B cell (primary cell): ENCODE measurements around the gene SEPHS2. TPM values are rescaled to one million over a fixed set of nuclear protein-coding genes. Genes with fewer than 3 reads are reported as not detected.

Source experiments
- ATAC-seq: fragments of 200-7000 bp; cut with Tn5 transposase; one replicate; pipeline ENCODE4 v1.10.0; 2021; ENCODE audit warnings: low read depth, mild to moderate bottlenecking, moderate number of reproducible peaks, moderate library complexity
- CTCF ChIA-PET: fragments of 350-600 bp; sonication (Branson Sonifier 250); formaldehyde crosslinking; loops from one replicate; lab custom pipeline; 2021; ENCODE audit warnings: antibody characterized with exemption, inconsistent platforms; lab: Charles Lee
- POLR2A ChIA-PET: fragments of 350-600 bp; sonication (Branson Sonifier 250); formaldehyde crosslinking; loops from one replicate; lab custom pipeline; 2021; ENCODE audit warnings: antibody characterized with exemption; lab: Charles Lee
- DNase-seq: peaks from one replicate; pipeline ENCODE4 v3.0.0; 2013
- H2AFZ ChIP-seq: 2 replicates; pipeline ENCODE4 v1.6.1; 2012; ENCODE audit warnings: mild to moderate bottlenecking, low read depth, low read length; ENCODE audit not compliant: insufficient read depth, poor library complexity, severe bottlenecking
- H3K27ac ChIP-seq, 2 donors: 1 replicate in 1 of 2; 2 replicates in 1 of 2; pipeline ENCODE4 v1.5.1; 2012 to 2013; ENCODE audit warnings: low read length in 2 of 2, mild to moderate bottlenecking in 2 of 2, moderate library complexity in 1 of 2
- H3K27me3 ChIP-seq, 4 experiments: fragments of 200-600 bp in 1 of 4; sonication (generic) in 1 of 4; replicated peaks in 1 of 4; 1 replicate in 2 of 4; 2 replicates in 2 of 4; pipeline versions ENCODE4 v1.6.1 to v1.7.0; 2013 to 2016; ENCODE audit warnings: low read length in 3 of 4, mild to moderate bottlenecking in 2 of 4, mixed read lengths in 1 of 4, moderate library complexity in 1 of 4; ENCODE audit not compliant: insufficient read depth in 4 of 4, control insufficient read depth in 3 of 4; ENCODE audit errors: control extremely low read depth in 1 of 4
- H3K36me3 ChIP-seq, 2 experiments: replicated peaks in 1 of 2; 1 replicate in 1 of 2; 2 replicates in 1 of 2; pipeline versions ENCODE4 v1.6.1 to v1.7.1; 2013; ENCODE audit warnings: low read length in 1 of 2; ENCODE audit not compliant: insufficient read depth in 2 of 2, control insufficient read depth in 1 of 2; ENCODE audit errors: control extremely low read depth in 1 of 2, extremely low read depth in 1 of 2
- H3K4me1 ChIP-seq, 2 donors: fragments of 200-600 bp in 1 of 2; sonication (generic) in 1 of 2; 1 replicate in 1 of 2; 2 replicates in 1 of 2; pipeline versions ENCODE4 v1.5.1 to v1.6.1; 2013 to 2017; ENCODE audit warnings: low read length in 2 of 2; ENCODE audit not compliant: control insufficient read depth in 2 of 2, insufficient read depth in 2 of 2
- H3K4me2 ChIP-seq: replicated peaks from 2 replicates; pipeline ENCODE3; 2012; ENCODE audit warnings: mild to moderate bottlenecking, low read depth, low read length; ENCODE audit not compliant: poor library complexity, severe bottlenecking
- H3K4me3 ChIP-seq, 5 experiments: fragments of 200-600 bp in 1 of 5; sonication (generic) in 1 of 5; 1 replicate in 3 of 5; 2 replicates in 2 of 5; pipeline versions ENCODE4 v1.5.1 to v1.7.0; 2011 to 2016; ENCODE audit warnings: low read length in 4 of 5, mild to moderate bottlenecking in 4 of 5, low read depth in 2 of 5, control low read depth in 1 of 5, moderate library complexity in 1 of 5; ENCODE audit not compliant: insufficient read depth in 1 of 5; ENCODE audit errors: control extremely low read depth in 1 of 5, extremely low read depth in 1 of 5
- H3K79me2 ChIP-seq: fragments of 200-600 bp; sonication (generic); one replicate; pipeline ENCODE4 v1.6.0; 2016; ENCODE audit warnings: low read length; ENCODE audit not compliant: control insufficient read depth, insufficient read depth
- H3K9ac ChIP-seq: fragments of 200-600 bp; sonication (generic); 2 replicates; pipeline ENCODE4 v1.6.1; 2017; ENCODE audit warnings: mild to moderate bottlenecking, low read length, moderate library complexity
- H3K9me3 ChIP-seq, 3 donors: one replicate each; pipeline versions ENCODE4 v1.6.1 to v1.7.1; 2013; ENCODE audit warnings: low read length in 2 of 3; ENCODE audit not compliant: control insufficient read depth in 2 of 3, insufficient read depth in 1 of 3; ENCODE audit errors: control extremely low read depth in 1 of 3
- H4K20me1 ChIP-seq: 2 replicates; pipeline ENCODE4 v1.6.0; 2012; ENCODE audit warnings: mild to moderate bottlenecking, low read length; ENCODE audit not compliant: insufficient read depth, control insufficient read depth, poor library complexity, severe bottlenecking
- H3K27ac Mint-ChIP-seq: one replicate; pipeline ENCODE4 v1.8.0; 2021; ENCODE audit warnings: mixed read lengths
- H3K27me3 Mint-ChIP-seq: one replicate; pipeline ENCODE4 v1.8.0; 2021; ENCODE audit warnings: mixed read lengths
- H3K4me1 Mint-ChIP-seq: one replicate; pipeline ENCODE4 v1.8.0; 2021; ENCODE audit warnings: mixed read lengths
- H3K4me3 Mint-ChIP-seq: one replicate; pipeline ENCODE4 v1.8.0; 2021; ENCODE audit warnings: mixed read lengths
- H3K9me3 Mint-ChIP-seq: one replicate; pipeline ENCODE4 v1.8.0; 2022; ENCODE audit warnings: mixed read lengths; ENCODE audit not compliant: insufficient read depth
- CTCF ChIP-seq: fragments of 200-600 bp; IDR thresholded peaks from one replicate; pipeline ENCODE4 v1.8.0; 2022; ENCODE audit warnings: antibody characterized with exemption, mild to moderate bottlenecking
- EZH2 ChIP-seq: IDR thresholded peaks from 2 replicates; pipeline ENCODE4 v1.6.1; 2012; ENCODE audit warnings: borderline replicate concordance, low read depth, mild to moderate bottlenecking, moderate library complexity, low read length; ENCODE audit not compliant: insufficient read depth, poor library complexity, severe bottlenecking
- WGBS: methylation state at CpG from one replicate; pipeline ENCODE4 v1.1.5; 2013; ENCODE audit warnings: missing lambda C conversion rate; ENCODE audit not compliant: insufficient coverage; 5-methylcytosine and 5-hydroxymethylcytosine counted together
- intact Hi-C: fragments of 100-400 bp; cut with micrococcal nuclease; formaldehyde crosslinking; loops from one replicate; pipeline ENCODE4 v1.10.0; 2022
- polyA plus RNA-seq: library from polyadenylated mRNA; depleted of rRNA; stranded (reverse); fragments of >200 nt; gene quantifications from 2 replicates; pipeline ENCODE4 v1.2.3, GENCODE V29; 2012
- total RNA-seq, 2 donors: library from RNA; stranded (reverse); fragments of 120-200 nt in 1 of 2; gene quantifications; 1 replicate in 1 of 2; 2 replicates in 1 of 2; pipeline versions ENCODE4 v1.2.3 to v1.2.4, GENCODE V29; 2013 to 2022

SEPHS2 gene
- total and polyA plus RNA-seq, 2 donors (not counting 1 experiment from before 2014, with no cell fraction given) = 13.8 to 63.2 TPM

- CTCF ChIA-PET = interaction anchor here (0.9 to 6.1 kb wide), 11 partner anchors 10 to 140 kb away, joined by 3 to 57 read pairs (median 4); partner anchors contain the start of genes DCTPP1 and ITGAL
- peaks cover 13 to 37% of the 10 kb centered on the region in 2 donors for H3K4me1 ChIP-seq
- intact Hi-C loops = loop anchor here (1.0 to 5.0 kb wide), 3 partner anchors 13 to 69 kb away; partner anchors contain the start of genes SEPHS2 and ZNF768
- Mint-ChIP-seq H3K9me3 (no peaks in the 10 kb centered on the region), H3K27ac (peak overlapping the region; percentile 97), H3K4me3 (peak overlapping the region; percentile 80), H3K4me1 (peaks cover 52% of the 10 kb centered on the region), H3K27me3 (no peaks in the 10 kb centered on the region)
- no peaks in the 10 kb centered on the region for H3K9me3 ChIP-seq
- H3K79me2 ChIP-seq = no peaks in the 10 kb centered on the region
- H3K27me3 ChIP-seq = no peaks in the 10 kb centered on the region
- H2AFZ ChIP-seq = peak overlapping the region; percentile 80
- no peaks in the 10 kb centered on the region for H4K20me1 ChIP-seq
- H3K4me2 ChIP-seq = peak overlapping the region; percentile 73
- no peaks in the 10 kb centered on the region for H3K36me3 ChIP-seq
- peak overlapping the region; percentile 69 to 70 for H3K27ac ChIP-seq
- peak overlapping the region in 3 of 5 experiments; percentile 3 to 17 (median 9) for H3K4me3 ChIP-seq
- H3K9ac ChIP-seq = peak overlapping the region; percentile 34
- POLR2A ChIA-PET = interaction anchor here (0.5 to 4.8 kb wide), 12 partner anchors 8 to 301 kb away, joined by 3 to 74 read pairs (median 4); partner anchors contain the start of genes DCTPP1, FBRS and ITGAL
- ATAC-seq (peak; percentile 93), DNase-seq (peak; percentile 83)
- 15% methylated on average over 18 of the region's 22 CpGs for WGBS
- TF ChIP-seq CTCF (no peak), EZH2 (no peak)
Measured at GRCh38 chr16:30458561-30459394, 13.1 kb upstream of the SEPHS2 start.
